NCI-H1092 (cell line): Measurements from ENCODE around the gene ERCC6L2.

Experiments used
- DNase-seq: peaks from one replicate; lab custom pipeline; 2025; lab: John Stamatoyannopoulos, UW

The ERCC6L2 gene

DNA sequence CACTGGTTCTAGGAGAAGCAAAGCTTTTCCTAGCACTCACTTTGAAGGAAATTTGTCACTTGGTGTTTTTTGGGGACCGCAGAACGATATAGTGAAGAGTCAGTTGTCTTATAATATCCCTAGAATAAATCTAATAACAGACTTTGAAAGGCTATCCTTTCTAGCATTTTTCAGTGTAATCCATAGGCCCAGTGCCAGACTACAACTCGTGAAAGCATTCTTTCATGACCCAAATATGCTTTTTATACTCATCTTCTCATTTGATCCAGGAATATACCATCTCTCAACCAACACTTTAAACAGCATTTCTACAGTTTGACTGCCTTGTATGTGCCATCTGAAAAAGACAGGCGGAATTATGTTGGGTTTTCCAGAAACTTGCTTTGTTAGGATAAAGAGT is 104.0 kb downstream of the ERCC6L2 start:
- no peak for DNase-seq

DNA sequence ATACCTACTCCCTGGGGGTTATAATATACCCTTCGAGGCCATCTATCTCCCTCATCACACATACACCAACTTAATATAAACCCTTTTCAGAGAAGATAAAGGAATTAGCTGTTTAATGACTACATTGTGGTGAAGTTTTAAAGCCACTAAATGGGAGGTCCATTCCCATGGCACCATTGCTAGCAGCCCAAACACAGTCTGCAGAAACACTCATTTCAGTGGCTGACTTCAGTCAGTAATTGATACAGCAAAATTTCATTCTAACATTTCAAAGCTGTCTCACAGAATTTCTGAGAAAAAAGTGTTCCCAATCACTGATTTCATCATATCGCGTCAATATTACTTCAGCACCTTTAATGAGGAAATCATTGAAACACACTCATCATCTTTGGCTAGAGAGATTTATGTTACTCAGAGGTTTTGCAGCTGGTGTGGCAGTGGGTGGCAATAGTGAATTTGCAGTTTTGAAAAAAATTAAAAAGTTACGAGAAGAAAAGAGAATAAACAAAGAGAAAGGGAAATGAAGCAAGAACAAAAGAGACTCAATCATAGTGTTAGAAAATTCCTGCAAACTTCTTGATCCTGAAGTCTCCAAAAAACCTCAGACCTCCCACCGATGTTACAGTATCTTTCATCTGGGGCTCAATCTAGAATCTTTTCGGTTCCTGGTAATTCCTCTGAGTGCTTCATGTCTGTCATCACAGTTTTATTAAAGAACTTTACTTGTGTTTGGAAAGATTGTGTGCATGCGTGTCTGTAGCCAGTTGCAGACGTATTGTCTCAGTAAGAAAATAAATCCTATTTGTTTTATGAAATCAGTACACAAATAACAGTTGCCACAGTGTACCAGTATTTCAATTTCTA is 105.0 kb downstream of the ERCC6L2 start:
- DNase-seq: no peak

DNA sequence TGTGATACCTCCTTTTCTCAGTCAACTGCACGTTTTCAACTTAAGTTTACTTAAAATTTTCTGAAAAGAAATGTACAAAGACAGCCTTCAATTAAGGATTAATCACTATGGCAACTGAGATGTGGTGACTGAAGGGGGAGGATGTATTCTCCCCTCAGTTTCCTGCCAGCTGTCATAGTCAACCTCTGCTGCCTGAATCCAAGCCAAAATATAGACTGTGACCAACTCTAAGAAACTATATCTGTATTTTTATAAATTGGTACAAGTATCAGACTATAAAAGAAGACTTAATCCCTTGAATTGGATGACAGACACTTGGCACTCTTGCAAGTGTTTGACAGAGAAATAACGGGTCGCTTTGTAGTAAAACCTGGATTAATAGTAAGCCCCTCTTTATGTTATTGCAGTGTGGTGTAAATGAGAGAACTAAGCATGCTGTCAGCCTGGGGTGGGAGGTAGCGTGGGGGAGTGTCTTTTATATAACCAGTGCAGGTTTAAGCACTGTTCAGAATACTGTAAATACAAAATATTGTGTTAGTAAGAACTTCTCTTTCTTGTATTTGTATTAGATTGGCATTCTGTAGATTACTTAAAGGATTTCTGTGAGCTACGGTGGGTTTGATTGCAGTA is 106.4 kb downstream of the ERCC6L2 start:
- peak; percentile 56 for DNase-seq

- no peak for DNase-seq
Measured at GRCh38 chr9:95985440-95986055, 110.1 kb downstream of the ERCC6L2 start.

- no peak for DNase-seq
Measured at GRCh38 chr9:95989297-95989696, 113.8 kb downstream of the ERCC6L2 start.

DNA sequence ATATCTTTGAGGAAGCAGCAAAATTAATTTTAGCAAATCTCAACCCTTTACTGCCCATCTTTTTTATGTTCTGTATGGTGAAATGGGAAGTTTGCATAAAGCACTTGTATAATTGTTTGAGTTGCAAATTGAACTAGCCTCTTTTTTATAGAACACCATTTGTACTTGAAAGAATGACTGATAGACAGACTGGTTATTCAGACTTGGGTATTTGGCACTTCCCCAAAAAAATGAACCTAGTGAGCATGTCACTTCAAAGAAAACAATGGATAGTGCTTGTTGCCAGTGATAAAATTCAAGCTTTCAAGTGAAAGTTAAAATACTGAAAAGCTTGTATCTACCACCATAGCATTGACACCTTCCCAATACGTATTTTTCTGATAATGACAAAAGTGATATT is 115.8 kb downstream of the ERCC6L2 start:
- no peak for DNase-seq

DNA sequence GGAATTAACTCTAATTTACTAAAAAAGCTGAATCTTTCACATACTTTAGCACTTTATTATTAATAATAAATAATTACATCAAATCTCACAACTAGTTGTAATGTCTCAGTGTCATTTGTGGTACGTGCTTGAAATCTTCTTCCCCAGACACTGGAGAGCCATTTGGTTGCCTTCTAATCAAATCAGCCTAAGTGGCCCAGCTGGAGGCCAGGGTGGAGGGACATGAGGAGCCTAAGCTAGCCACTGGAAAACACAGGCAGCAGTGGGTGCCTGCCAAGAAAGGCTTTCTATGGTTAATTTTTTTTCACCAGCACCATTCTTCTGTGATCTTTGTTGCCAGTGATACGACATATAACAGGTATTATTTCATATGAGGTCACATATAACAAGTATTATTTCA is 117.0 kb downstream of the ERCC6L2 start:
- DNase-seq: peak; percentile 10

DNA sequence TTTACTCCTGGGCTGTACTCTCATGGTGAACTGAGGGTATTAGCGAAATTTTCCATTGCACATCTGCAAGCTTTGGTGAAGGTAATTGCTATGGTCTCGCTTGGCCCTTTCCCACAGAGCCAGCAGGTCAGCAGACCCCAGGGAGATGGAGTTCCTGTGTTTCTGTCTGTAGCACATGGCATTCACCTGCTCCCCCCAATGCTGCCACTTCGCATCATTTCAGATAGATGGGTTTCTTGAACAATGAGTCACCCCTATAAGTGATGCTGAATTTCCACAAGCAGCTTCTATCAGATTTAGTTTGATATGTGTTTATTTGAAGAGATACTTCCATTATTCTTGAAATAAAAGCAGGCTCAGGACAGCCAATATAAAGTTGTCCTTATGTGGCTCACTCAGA is 117.8 kb downstream of the ERCC6L2 start:
- no peak for DNase-seq

- DNase-seq: no peak
Measured at GRCh38 chr9:95999390-95999789, 123.9 kb downstream of the ERCC6L2 start.

- DNase-seq: no peak
Measured at GRCh38 chr9:96004379-96004778, 128.9 kb downstream of the ERCC6L2 start.

- DNase-seq: no peak
Measured at GRCh38 chr9:96006296-96006879, 130.9 kb downstream of the ERCC6L2 start.

- no peak for DNase-seq
Measured at GRCh38 chr9:96006961-96007360, 131.5 kb downstream of the ERCC6L2 start.

DNA sequence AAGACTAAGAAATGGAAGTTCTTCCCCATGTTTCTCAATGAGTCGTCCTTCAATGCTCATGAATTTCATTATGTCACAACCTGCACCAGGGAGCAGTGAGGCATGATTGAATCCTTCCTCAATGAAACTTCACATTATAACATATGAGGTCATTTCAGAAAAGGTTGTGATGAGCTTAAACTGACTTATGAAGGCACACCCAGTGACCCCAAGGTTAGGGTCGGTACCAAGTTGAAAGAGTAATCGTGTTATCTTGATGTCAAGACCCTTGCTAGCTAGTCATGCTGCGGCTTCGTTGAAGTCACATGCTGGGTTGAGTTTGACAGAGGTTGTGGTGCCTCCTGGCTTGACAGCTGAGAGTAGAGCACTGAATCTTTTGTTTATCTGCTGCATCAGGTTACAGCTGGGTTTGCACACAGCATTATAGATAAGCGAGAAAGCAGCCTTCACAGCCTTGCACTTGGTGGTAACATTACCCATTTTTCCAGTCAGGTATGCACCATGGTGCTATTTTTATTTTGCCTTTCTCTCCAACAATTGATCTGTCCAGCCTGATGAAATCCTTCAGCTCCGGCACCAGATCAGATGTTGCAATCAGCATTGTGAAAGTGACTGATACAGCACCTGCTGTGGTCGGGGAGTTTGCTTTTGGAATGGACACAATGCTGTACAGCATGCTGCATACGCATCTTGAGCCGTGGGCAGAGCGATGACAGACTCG is 133.2 kb downstream of the ERCC6L2 start:
- DNase-seq: no peak

DNA sequence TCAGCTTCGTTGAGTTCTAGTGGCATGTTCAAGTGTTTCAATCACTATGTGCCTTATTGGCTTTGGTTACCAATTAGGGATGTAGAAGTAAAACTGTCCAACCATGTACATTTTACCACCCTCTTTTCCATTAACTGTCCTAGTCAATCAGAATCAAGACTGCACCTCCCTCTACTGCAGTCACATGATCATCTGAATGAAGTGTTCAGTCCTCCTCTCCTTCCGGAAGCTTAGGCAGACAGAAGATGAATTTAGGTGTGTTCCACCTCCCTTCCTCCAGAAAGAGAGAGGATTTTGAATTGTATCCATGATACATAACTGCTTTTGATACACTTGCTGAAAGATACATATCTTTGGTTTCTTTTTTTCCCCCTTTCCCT is 133.7 kb downstream of the ERCC6L2 start:
- DNase-seq: no peak

DNA sequence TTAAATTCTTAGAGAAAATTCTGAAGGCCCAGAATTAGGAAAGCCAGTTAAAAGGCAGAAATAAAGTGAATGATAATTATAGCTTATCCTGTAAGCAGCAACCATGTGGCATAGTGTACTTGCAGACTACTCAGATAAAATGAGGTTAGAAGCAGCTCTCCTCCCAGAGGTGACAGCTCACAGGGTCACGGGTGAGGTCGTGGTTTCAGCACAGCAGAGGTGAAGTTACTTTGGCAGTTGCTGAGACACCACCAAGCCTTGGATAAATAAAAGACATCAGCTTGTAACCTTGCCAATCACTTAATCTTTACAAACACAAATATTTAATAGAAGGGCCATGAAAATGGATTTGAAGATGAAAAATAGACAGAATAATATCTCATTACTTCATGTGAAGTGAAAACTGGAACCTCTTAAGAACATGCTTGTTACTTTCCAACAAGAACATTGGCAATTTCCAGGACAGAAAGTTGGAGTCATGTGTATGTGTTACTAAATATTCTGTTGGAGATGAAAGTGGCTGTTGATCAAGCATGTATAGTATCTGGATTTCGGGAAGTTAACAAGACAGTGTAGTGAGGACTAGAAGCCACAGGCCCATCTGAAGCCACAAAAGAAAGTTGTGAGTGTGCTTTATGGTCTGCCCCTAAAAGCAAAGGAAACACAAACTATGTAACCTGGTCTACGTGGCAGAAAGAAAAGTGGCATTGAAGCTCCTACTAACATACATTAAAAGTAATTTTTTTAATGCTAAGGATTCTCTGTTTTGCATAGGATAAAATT is 134.4 kb downstream of the ERCC6L2 start:
- no peak for DNase-seq

DNA sequence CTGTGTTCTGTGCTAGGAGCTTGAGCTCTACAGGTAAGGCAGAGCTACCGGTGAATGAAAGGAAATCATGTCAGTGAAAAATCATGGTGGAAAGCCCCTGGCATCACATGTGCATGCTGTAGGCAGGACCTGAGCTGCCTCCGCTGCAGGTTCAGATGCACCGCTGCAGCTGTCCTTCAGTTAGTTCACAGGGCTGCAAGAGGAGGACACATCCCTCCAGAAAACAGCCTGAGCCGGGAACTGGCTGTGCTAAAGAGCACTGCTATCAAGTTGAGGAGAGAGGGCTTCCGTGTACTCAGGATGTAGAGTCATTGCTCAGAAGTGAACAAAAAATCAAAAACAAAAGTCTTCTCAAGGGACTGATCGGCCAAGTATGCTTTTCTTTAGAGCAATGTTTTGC is 138.6 kb downstream of the ERCC6L2 start:
- DNase-seq: no peak

- DNase-seq: no peak
Measured at GRCh38 chr9:96015876-96016686, 140.6 kb downstream of the ERCC6L2 start.
